Measurements from ENCODE around the gene DCAF10. TPM values are rescaled to one million over a fixed set of nuclear protein-coding genes. Genes with fewer than 3 reads are reported as not detected.

DCAF10 gene
- total RNA-seq, 1 donor, result 24.2 TPM

- no peak overlapping the region for H3K4me3 ChIP-seq (ENCODE audit: low read depth, low read length)
- no peak for DNase-seq (ENCODE audit: low read depth)
- no peak for TF ChIP-seq CTCF (IDR thresholded peaks at IDR 0.05; ENCODE audit: insufficient read depth, low read depth, low read length)
These were observed 114.2 kb downstream of the DCAF10 start for GRCh38 chr9:37914701-37915358.

GRCh38 chr9:37915911-37916470, 115.4 kb downstream of the DCAF10 start:
- H3K4me3 ChIP-seq (ENCODE audit: low read depth, low read length), result no peak overlapping the region
- no peak for DNase-seq (ENCODE audit: low read depth)
- no peak for TF ChIP-seq CTCF (IDR thresholded peaks at IDR 0.05; ENCODE audit: insufficient read depth, low read depth, low read length)

GRCh38 chr9:37916471-37917312, 116.1 kb downstream of the DCAF10 start:
- no peak for TF ChIP-seq CTCF (IDR thresholded peaks at IDR 0.05; ENCODE audit: insufficient read depth, low read depth, low read length)
- DNase-seq (ENCODE audit: low read depth), result no peak
- no peak overlapping the region for H3K4me3 ChIP-seq (ENCODE audit: low read depth, low read length)

Other genes starting within 250 kb of the DCAF10 start
- 16.1 and 16.4 TPM in 2 replicates for gene FBXO10, start 224.4 kb upstream of the DCAF10 start, total RNA-seq
- gene TOMM5, start 208.2 kb upstream of the DCAF10 start, total RNA-seq, result 120 and 140 TPM in 2 replicates
- under 0.01 TPM in 1 of 2 replicates, not detected in the other for gene FRMPD1, start 149.8 kb upstream of the DCAF10 start, total RNA-seq
- 2.2 and 3.5 TPM in 2 replicates for gene TRMT10B, start 47.0 kb upstream of the DCAF10 start, total RNA-seq
- 28.3 and 30.2 TPM in 2 replicates for gene EXOSC3, start 15.7 kb upstream of the DCAF10 start, total RNA-seq
- 76.3 and 103 TPM in 2 replicates for gene SLC25A51, start 103.3 kb downstream of the DCAF10 start, total RNA-seq

Measured in fibroblast of villous mesenchyme (primary cell).